Activated B cell treated with CpG ODN at 0.5 μM for 24 hours (primary cell): Measurements from ENCODE around the gene SAPCD2. TPM values are rescaled to one million over a fixed set of nuclear protein-coding genes. Genes with fewer than 3 reads are reported as not detected.
"Not testable (repeated sequence)": the region's sequence is repeated elsewhere in the genome, so short reads cannot be mapped to it uniquely, and the experiment has no call there.

ENCODE experiments used
- ATAC-seq: fragments of 200-7000 bp; cut with Tn5 transposase; one replicate; pipeline ENCODE4 v1.10.0; 2021; ENCODE audit warnings: low read depth, mild to moderate bottlenecking, moderate library complexity
- CTCF ChIA-PET: fragments of 350-600 bp; sonication (Branson Sonifier 250); formaldehyde crosslinking; loops from one replicate; lab custom pipeline; 2021; ENCODE audit warnings: antibody characterized with exemption; lab: Charles Lee
- POLR2A ChIA-PET: fragments of 350-600 bp; sonication (Branson Sonifier 250); formaldehyde crosslinking; loops from one replicate; lab custom pipeline; 2021; ENCODE audit warnings: antibody characterized with exemption; lab: Charles Lee
- DNase-seq: peaks from one replicate; pipeline ENCODE4 v3.0.0; 2022
- H3K27ac Mint-ChIP-seq: one replicate; pipeline ENCODE4 v1.8.0; 2020; ENCODE audit warnings: mixed read lengths
- H3K27me3 Mint-ChIP-seq: one replicate; pipeline ENCODE4 v1.8.0; 2021; ENCODE audit warnings: mixed read lengths
- H3K36me3 Mint-ChIP-seq: one replicate; pipeline ENCODE4 v1.8.0; 2021; ENCODE audit warnings: low read depth, mixed read lengths
- H3K4me1 Mint-ChIP-seq: one replicate; pipeline ENCODE4 v1.8.0; 2021; ENCODE audit warnings: mixed read lengths
- H3K4me3 Mint-ChIP-seq: one replicate; pipeline ENCODE4 v1.8.0; 2020; ENCODE audit warnings: mild to moderate bottlenecking, mixed read lengths
- H3K9me3 Mint-ChIP-seq: one replicate; pipeline ENCODE4 v1.8.0; 2020; ENCODE audit warnings: mixed read lengths
- intact Hi-C: fragments of 100-400 bp; cut with micrococcal nuclease; formaldehyde crosslinking; loops from one replicate; pipeline ENCODE4 v1.15.1; 2024
- total RNA-seq: library from RNA; stranded (reverse); gene quantifications from 2 replicates; pipeline ENCODE4 v1.2.3, GENCODE V29; 2022
- TF ChIP-seq, protein P1 (sequence below): fragments of 200-600 bp; IDR thresholded peaks from one replicate; pipeline ENCODE4 v1.8.0; 2022; ENCODE audit warnings: antibody characterized with exemption, mild to moderate bottlenecking

SAPCD2 gene
- total RNA-seq, 1 donor from 2014 or later, result 0.80 TPM

DNA sequence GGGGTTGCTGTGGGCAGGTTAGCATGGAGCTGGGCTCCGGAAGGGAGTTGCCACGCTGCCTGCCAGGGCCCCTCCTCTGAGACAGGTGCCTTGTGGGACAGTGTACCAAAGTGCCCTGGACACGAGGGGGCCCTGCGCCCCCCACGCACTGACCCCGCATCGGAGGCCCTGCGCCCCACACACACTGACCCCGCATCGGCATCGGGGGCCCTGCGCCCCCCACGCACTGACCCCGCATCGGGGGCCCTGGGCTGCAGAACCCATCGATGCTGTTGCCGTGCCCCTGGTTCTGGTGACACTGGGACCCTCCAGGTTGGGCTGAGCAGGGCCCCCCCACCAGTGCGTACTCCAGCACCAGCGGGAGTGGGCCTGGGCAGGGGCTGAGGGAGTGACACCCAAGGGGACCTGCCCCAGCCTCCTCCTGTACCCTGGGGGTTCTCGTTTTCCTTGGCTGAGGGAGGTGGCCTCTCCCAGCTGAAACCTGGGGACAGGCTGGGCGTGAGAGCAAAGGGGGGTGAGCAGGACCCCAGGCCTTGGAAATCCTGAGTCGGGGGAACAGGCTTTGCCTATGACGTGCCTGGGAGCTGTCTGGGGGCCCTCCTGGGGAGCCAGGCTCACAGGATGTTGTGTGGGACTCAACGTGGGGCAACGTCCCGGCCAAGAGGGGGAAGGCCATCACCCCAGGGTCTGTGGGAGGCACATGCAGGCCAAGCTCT is 6.9 kb downstream of the SAPCD2 start:
- Mint-ChIP-seq H3K36me3 (no peaks in the 10 kb centered on the region), H3K4me3 (no peak overlapping the region), H3K9me3 (no peaks in the 10 kb centered on the region), H3K27ac (no peak overlapping the region), H3K4me1 (peaks cover 8% of the 10 kb centered on the region), H3K27me3 (peaks cover 6% of the 10 kb centered on the region)
- ATAC-seq, result no peak
- TF ChIP-seq, protein P1, sequence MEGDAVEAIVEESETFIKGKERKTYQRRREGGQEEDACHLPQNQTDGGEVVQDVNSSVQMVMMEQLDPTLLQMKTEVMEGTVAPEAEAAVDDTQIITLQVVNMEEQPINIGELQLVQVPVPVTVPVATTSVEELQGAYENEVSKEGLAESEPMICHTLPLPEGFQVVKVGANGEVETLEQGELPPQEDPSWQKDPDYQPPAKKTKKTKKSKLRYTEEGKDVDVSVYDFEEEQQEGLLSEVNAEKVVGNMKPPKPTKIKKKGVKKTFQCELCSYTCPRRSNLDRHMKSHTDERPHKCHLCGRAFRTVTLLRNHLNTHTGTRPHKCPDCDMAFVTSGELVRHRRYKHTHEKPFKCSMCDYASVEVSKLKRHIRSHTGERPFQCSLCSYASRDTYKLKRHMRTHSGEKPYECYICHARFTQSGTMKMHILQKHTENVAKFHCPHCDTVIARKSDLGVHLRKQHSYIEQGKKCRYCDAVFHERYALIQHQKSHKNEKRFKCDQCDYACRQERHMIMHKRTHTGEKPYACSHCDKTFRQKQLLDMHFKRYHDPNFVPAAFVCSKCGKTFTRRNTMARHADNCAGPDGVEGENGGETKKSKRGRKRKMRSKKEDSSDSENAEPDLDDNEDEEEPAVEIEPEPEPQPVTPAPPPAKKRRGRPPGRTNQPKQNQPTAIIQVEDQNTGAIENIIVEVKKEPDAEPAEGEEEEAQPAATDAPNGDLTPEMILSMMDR, result no peak
- no peak for DNase-seq
- ChIA-PET CTCF (interaction anchor here (0.6 to 2.1 kb wide), 7 partner anchors 13 to 115 kb away, joined by 3 to 12 read pairs (median 4); partner anchors contain the start of gene UAP1L1), POLR2A (no interaction called here)
- intact Hi-C loops, result loop anchor here (1.0 kb wide), 1 partner anchor 276 kb away; no protein-coding TSS in a partner anchor

DNA sequence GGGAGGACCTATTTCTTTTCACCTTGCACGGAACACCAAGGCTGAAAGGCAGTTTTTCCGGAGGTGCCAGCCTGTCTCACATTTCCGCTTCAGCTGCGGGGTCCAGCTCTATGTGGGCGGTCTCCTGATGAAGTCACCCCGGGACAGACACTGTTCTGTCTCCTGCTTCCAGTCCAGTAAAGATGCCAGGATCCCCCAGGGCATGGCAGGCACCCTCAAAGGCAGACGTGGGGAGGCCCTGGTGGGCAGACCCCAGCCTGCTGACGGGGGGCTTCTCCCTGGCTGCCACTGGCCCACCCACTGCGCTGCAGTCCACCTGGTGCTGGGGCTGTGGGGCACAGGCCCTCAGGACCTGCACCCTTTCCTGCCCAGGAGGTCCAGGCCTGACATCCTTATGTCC is 7.6 kb downstream of the SAPCD2 start:
- CTCF ChIA-PET, result interaction anchor here (2.1 kb wide), 1 partner anchor 16 kb away, joined by 12 read pairs; no protein-coding TSS in a partner anchor
- DNase-seq, H3K4me3 Mint-ChIP-seq, intact Hi-C loops, H3K9me3 Mint-ChIP-seq, H3K27me3 Mint-ChIP-seq, H3K27ac Mint-ChIP-seq, H3K36me3 Mint-ChIP-seq, ATAC-seq, H3K4me1 Mint-ChIP-seq, POLR2A ChIA-PET: not testable (repeated sequence)

DNA sequence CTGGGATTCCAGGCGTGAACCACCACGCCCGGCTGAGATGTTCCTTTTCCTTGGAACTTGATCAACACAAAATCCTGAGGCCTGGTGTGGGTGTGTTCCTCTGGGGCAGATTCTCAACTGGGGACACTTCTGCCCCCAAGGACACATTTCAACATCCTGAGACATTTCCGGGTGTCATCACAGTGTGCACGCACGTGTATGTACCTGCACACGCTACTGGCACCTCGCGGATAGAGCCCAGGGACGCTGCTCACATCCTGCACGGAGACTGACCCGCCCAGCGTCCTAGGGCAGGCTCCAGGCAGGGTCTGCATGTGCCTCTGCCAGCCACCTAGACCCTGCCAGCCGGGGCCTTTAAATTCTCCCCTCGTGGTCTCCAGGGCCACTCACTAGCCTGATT is 8.0 kb downstream of the SAPCD2 start:
- H3K4me3 Mint-ChIP-seq, result no peak overlapping the region
- H3K4me1 Mint-ChIP-seq, result peaks cover 3% of the 10 kb centered on the region
- intact Hi-C loops, result no loop called here
- POLR2A ChIA-PET, result no interaction called here
- H3K36me3 Mint-ChIP-seq, result no peaks in the 10 kb centered on the region
- DNase-seq (no peak), ATAC-seq (no peak)
- TF ChIP-seq, protein P1, result no peak
- no peaks in the 10 kb centered on the region for H3K9me3 Mint-ChIP-seq
- H3K27me3 Mint-ChIP-seq, result peaks cover 2% of the 10 kb centered on the region
- CTCF ChIA-PET, result no interaction called here
- H3K27ac Mint-ChIP-seq, result no peak overlapping the region

DNA sequence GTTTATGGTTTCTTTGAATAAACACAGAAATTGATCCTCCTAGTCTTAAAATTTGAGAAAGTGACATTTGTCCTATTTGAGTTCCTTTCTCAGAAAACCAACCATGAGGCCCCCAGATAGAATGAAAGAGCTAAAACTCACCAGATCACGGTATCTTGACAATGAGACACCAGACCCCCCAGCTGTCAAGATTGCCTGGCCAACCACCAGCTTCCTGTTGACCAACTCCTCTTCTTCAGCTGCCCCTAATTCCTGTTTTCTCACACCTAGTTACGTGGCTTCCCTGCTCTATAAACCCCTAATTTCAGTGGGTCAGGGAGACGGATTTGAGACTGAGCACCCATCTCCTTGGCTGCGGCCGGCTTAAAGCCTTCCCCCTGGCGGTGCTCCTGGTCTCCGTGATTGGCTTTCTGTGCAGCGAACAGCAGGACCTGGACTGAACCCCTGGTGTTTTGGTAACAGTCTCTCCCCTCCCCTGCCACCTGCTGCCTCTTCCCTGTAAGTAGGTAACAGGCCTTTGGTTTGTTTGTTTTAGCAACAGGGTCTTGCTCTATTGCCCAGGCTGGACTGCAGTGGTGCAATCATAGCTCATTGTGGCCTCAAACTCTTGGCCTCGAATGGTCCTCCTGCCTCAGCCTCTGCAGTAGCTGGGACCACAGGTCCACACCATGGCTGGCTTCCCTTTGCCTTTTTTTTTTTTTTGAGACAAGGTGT is 11.7 kb downstream of the SAPCD2 start:
- Mint-ChIP-seq H3K4me3 (no peak overlapping the region), H3K36me3 (no peaks in the 10 kb centered on the region), H3K27ac (no peak overlapping the region), H3K9me3 (no peaks in the 10 kb centered on the region), H3K27me3 (no peaks in the 10 kb centered on the region), H3K4me1 (no peaks in the 10 kb centered on the region)
- DNase-seq (no peak), ATAC-seq (no peak)
- CTCF ChIA-PET, result interaction anchor here (0.6 to 1.3 kb wide), 2 partner anchors 12 to 217 kb away, joined by 3 to 4 read pairs; partner anchors contain the start of genes AJM1 and NPDC1
- POLR2A ChIA-PET, result interaction anchor here (1.4 kb wide), 1 partner anchor 28 kb away, joined by 4 read pairs; the partner anchor contains the start of gene MAN1B1
- intact Hi-C loops, result no loop called here
- TF ChIP-seq, protein P1, result no peak

DNA sequence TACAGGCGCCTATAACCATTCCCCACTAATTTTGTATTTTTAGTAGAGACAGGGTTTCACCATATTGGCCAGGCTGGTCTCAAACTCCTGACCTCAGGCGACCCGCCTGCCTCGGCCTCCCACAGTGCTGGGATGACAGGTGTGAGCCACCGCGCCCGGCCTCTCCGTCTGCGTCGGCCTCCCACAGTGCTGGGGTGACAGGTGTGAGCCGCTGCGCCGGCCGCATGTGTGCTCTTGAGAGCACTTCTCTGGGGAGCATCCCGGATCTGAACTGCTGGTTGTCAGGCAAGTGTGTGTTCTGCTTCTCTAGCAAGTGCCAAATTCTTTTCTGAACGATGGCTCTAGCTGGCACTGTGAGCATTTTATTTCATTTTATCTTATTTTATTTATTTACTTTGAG is 12.8 kb downstream of the SAPCD2 start:
- Mint-ChIP-seq H3K9me3 (no peaks in the 10 kb centered on the region), H3K27me3 (peaks cover 2% of the 10 kb centered on the region), H3K4me3 (no peak overlapping the region), H3K27ac (no peak overlapping the region), H3K4me1 (peaks cover 3% of the 10 kb centered on the region), H3K36me3 (no peaks in the 10 kb centered on the region)
- TF ChIP-seq, protein P1, result no peak
- intact Hi-C loops, result no loop called here
- no peak for DNase-seq
- ChIA-PET POLR2A (no interaction called here), CTCF (no interaction called here)
- ATAC-seq, result no peak
